SU-DHL-6 (cell line): ENCODE data around the gene TNFRSF25.

ENCODE experiments used
- H2AFZ ChIP-seq: fragments of 200-600 bp; sonication (generic); 2 replicates; pipeline ENCODE4 v1.6.1; 2014; ENCODE audit warnings: low read depth, mild to moderate bottlenecking, moderate library complexity, mixed read lengths, antibody characterized with exemption, low read length; ENCODE audit not compliant: severe bottlenecking
- H3F3A ChIP-seq: fragments of 200-600 bp; shearing (Covaris generic); 2 replicates; pipeline ENCODE4 v1.6.0; 2016; ENCODE audit warnings: antibody characterized with exemption, mild to moderate bottlenecking; ENCODE audit not compliant: insufficient read depth
- H3K27ac ChIP-seq: fragments of 200-600 bp; sonication (generic); 2 replicates; pipeline ENCODE4 v1.5.1; 2016; ENCODE audit warnings: low read depth, mild to moderate bottlenecking, low read length, moderate library complexity, mixed read lengths
- H3K27me3 ChIP-seq: fragments of 200-600 bp; sonication (generic), shearing (Covaris generic); 2 replicates; pipeline ENCODE4 v1.6.0; 2014; ENCODE audit warnings: mild to moderate bottlenecking, low read length
- H3K36me3 ChIP-seq: fragments of 200-600 bp; sonication (generic); 2 replicates; pipeline ENCODE4 v1.6.1; 2014; ENCODE audit warnings: mild to moderate bottlenecking, low read length, mixed read lengths
- H3K4me2 ChIP-seq: fragments of 300-600, 200-600 bp; shearing (Covaris generic), sonication (generic); 2 replicates; pipeline ENCODE4 v1.6.0; 2014; ENCODE audit warnings: low read length, low read depth, mild to moderate bottlenecking; ENCODE audit not compliant: poor library complexity, severe bottlenecking
- H3K4me3 ChIP-seq: fragments of 200-600 bp; sonication (generic); 2 replicates; pipeline ENCODE4 v1.5.1; 2014; ENCODE audit warnings: antibody characterized with exemption, low read length, mild to moderate bottlenecking, mixed read lengths; ENCODE audit not compliant: insufficient read depth, poor library complexity, severe bottlenecking
- H3K79me2 ChIP-seq: fragments of 200-600 bp; sonication (generic); 2 replicates; pipeline ENCODE4 v1.6.1; 2014; ENCODE audit warnings: mild to moderate bottlenecking, low read length, moderate library complexity; ENCODE audit not compliant: insufficient read depth
- H3K9ac ChIP-seq: fragments of 200-600 bp; sonication (generic); 2 replicates; pipeline ENCODE4 v1.7.0; 2014; ENCODE audit warnings: mild to moderate bottlenecking, low read length
- H3K9me2 ChIP-seq: fragments of 200-600 bp; sonication (generic); replicated peaks from 2 replicates; pipeline ENCODE4 v1.6.1; 2014; ENCODE audit warnings: low read length; ENCODE audit not compliant: insufficient read depth
- H3K9me3 ChIP-seq: fragments of 200-600 bp; sonication (generic); 2 replicates; pipeline ENCODE4 v1.6.1; 2014; ENCODE audit warnings: low read length, mixed read lengths; ENCODE audit not compliant: insufficient read depth
- H4K20me1 ChIP-seq: fragments of 200-600 bp; sonication (generic); 2 replicates; pipeline ENCODE4 v1.6.1; 2014; ENCODE audit warnings: low read depth, mild to moderate bottlenecking, antibody characterized with exemption, low read length, moderate library complexity, mixed read lengths
- EZH2phosphoT487 ChIP-seq: fragments of 200-600 bp; sonication (generic), shearing (Covaris generic); conservative IDR thresholded peaks from 2 replicates; pipeline ENCODE4 v1.6.1; 2018; ENCODE audit warnings: mild to moderate bottlenecking, antibody characterized with exemption, low read length, moderate library complexity, mixed read lengths
- TF ChIP-seq, protein P1 (sequence below): fragments of 200-600 bp; sonication (generic); IDR thresholded peaks from one replicate; pipeline ENCODE4 v1.5.1; 2017; ENCODE audit warnings: antibody characterized with exemption, mild to moderate bottlenecking, low read length, moderate library complexity; ENCODE audit not compliant: insufficient read depth, poor library complexity, severe bottlenecking

TNFRSF25 gene

DNA sequence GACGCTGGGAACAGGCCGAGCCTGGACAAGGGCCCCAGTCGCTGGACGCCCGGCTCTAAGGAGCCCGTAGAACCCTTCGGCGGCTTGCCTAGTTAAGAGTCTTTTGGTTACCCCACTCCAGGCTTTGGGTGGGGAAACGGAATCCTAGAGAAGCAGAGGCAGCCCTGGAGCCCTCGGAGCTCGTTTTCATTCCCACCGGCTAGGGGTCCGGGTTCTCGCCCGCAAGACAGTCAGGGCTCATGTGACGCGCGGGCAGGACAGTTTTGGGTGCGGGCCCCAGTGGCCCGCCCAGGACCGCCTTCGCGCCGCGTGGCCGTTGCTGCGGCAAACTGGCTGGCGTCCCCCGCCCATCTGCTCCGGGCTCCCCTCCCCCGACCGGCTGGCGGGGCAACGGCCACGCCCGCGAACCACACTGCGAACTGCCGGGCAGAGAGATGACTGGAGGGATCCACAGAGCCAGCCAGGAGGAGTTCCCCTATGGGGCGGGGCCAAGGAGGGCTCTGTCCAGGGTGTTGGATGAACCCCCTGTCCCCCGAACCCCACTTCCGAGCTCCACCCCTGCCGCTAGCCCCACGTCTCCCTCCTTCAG lies 45.4 kb downstream of the TNFRSF25 start:
- no peak overlapping the region for H3K27ac ChIP-seq
- H4K20me1 ChIP-seq: no peaks in the 10 kb centered on the region
- H3K36me3 ChIP-seq: no peaks in the 10 kb centered on the region
- H3F3A ChIP-seq: no peaks in the 10 kb centered on the region
- H2AFZ ChIP-seq: no peak overlapping the region
- TF ChIP-seq, protein P1, sequence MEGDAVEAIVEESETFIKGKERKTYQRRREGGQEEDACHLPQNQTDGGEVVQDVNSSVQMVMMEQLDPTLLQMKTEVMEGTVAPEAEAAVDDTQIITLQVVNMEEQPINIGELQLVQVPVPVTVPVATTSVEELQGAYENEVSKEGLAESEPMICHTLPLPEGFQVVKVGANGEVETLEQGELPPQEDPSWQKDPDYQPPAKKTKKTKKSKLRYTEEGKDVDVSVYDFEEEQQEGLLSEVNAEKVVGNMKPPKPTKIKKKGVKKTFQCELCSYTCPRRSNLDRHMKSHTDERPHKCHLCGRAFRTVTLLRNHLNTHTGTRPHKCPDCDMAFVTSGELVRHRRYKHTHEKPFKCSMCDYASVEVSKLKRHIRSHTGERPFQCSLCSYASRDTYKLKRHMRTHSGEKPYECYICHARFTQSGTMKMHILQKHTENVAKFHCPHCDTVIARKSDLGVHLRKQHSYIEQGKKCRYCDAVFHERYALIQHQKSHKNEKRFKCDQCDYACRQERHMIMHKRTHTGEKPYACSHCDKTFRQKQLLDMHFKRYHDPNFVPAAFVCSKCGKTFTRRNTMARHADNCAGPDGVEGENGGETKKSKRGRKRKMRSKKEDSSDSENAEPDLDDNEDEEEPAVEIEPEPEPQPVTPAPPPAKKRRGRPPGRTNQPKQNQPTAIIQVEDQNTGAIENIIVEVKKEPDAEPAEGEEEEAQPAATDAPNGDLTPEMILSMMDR: no peak
- TF ChIP-seq EZH2phosphoT487: no peak
- no peak overlapping the region for H3K4me3 ChIP-seq
- no peaks in the 10 kb centered on the region for H3K27me3 ChIP-seq
- no peaks in the 10 kb centered on the region for H3K9me3 ChIP-seq
- no peaks in the 10 kb centered on the region for H3K9me2 ChIP-seq
- H3K79me2 ChIP-seq: no peaks in the 10 kb centered on the region
- H3K4me2 ChIP-seq: no peak overlapping the region
- no peak overlapping the region for H3K9ac ChIP-seq

DNA sequence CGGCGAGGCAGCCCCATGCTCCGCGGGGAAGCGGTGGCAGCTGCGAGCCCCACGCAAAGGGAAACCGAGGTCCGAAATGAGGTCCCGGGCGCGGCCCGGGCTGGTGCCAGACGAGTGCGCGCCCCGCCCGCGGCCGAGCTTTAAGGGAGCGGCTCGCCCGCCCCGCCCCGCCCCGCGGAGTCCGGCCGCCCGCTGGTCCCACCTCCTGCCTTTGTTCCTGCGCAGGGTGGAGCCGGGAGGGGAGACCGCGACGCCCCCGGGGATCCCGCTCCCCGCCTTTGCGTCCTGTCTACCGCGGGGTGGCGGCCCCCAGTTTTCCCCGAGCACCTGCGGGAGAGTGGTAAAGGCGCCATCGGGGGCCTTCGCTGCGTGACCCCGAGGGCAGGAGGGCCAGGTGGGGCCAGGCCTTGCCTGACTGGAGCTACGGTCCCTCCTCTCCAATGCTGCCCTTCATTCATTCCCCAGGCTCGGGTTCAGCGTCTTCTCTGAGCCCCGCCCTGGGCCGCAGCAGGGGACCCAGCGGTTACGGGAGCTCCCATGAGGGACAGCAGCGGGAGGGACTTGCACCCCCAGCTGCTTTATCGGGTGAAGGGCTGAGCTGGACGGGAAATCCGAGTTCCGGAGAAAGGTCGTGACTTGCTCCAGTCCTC lies 46.0 kb downstream of the TNFRSF25 start, which contains the start of gene HES2:
TSS of gene HES2 (minus strand) at position 116 of the 650 bp plus-strand sequence. CDS start at position 17, 99 bp downstream.
- no peaks in the 10 kb centered on the region for H3K36me3 ChIP-seq
- no peak within 1 kb of the TSS for H2AFZ ChIP-seq
- no peaks in the 10 kb centered on the region for H3K9me3 ChIP-seq
- no peak within 1 kb of the TSS for H3K27ac ChIP-seq
- no peaks in the 10 kb centered on the region for H3F3A ChIP-seq
- no peaks in the 10 kb centered on the region for H3K9me2 ChIP-seq
- no peaks in the 10 kb centered on the region for H4K20me1 ChIP-seq
- H3K27me3 ChIP-seq: no peaks in the 10 kb centered on the region
- no peak within 1 kb of the TSS for H3K4me2 ChIP-seq
- TF ChIP-seq, protein P1: no peak
- no peak within 1 kb of the TSS for H3K9ac ChIP-seq
- no peaks in the 10 kb centered on the region for H3K79me2 ChIP-seq
- H3K4me3 ChIP-seq: no peak within 1 kb of the TSS

DNA sequence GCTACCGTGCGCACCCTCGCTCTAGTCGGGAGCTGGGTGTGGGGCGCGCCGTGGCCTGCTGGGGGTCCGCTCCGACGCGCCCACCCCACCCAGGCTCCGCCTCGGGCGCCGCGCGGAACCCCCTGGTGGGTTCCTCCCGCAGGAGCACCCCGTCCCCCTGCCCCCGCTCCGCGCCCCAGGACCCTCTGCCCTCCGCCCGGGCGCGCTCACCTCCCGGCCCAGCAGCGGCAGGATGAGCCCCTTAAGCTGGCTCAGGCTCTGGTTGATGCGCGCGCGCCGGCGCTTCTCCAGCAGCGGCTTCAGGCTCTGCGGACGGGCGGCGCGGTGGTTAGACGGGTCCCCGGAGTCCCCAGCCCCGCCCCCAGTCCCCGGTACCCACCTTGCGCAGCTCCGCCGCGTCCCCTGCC lies 46.6 kb downstream of the TNFRSF25 start:
- H3K4me2 ChIP-seq: no peak overlapping the region
- H3K36me3 ChIP-seq: no peaks in the 10 kb centered on the region
- H3K9me2 ChIP-seq: no peaks in the 10 kb centered on the region
- no peaks in the 10 kb centered on the region for H3K9me3 ChIP-seq
- no peaks in the 10 kb centered on the region for H3K27me3 ChIP-seq
- H3K27ac ChIP-seq: no peak overlapping the region
- no peak overlapping the region for H3K4me3 ChIP-seq
- H3K9ac ChIP-seq: no peak overlapping the region
- no peak for TF ChIP-seq EZH2phosphoT487
- TF ChIP-seq, protein P1: no peak
- H4K20me1 ChIP-seq: no peaks in the 10 kb centered on the region
- H2AFZ ChIP-seq: no peak overlapping the region
- no peaks in the 10 kb centered on the region for H3F3A ChIP-seq
- H3K79me2 ChIP-seq: no peaks in the 10 kb centered on the region
